ENCODE results near the gene TMPRSS7. TPM values are rescaled to one million over a fixed set of nuclear protein-coding genes. Genes with fewer than 3 reads are reported as not detected.

Gene TMPRSS7
- total and polyA plus RNA-seq, 2 donors from 2014 or later: not detected

GRCh38 chr3:112124907-112125607 is 90.5 kb downstream of the TMPRSS7 start:
- Histone ChIP-seq H3K27me3 (ENCODE audit: control insufficient read depth, insufficient read depth, low read length) (no peaks in the 10 kb centered on the region), H3K27ac (ENCODE audit: low read depth in 2 of 2, low read length in 2 of 2) (no peak overlapping the region), H3K9ac (ENCODE audit: low read length in 3 of 3) (no peak overlapping the region), H3K36me3 (ENCODE audit: control insufficient read depth in 2 of 3, insufficient read depth in 3 of 3, low read length in 3 of 3) (no peaks in the 10 kb centered on the region), H3K4me3 (ENCODE audit: low read length in 3 of 3) (no peak overlapping the region), H3K4me1 (ENCODE audit: control insufficient read depth in 2 of 3, insufficient read depth in 2 of 3, low read depth in 1 of 3, low read length in 3 of 3) (peaks cover 0 to 5% (median 2%) of the 10 kb centered on the region in 3 donors), H3K9me3 (ENCODE audit: control insufficient read depth in 2 of 3, insufficient read depth in 1 of 3, low read length in 3 of 3) (no peaks in the 10 kb centered on the region)
- DNase-seq: no peak
- no peak for FAIRE-seq
- intact Hi-C loops (cut with DNase I): no loop called here
- TF ChIP-seq CTCF (IDR thresholded peaks at IDR 0.05; ENCODE audit: borderline replicate concordance, extremely low read depth, insufficient read depth): no peak

GRCh38 chr3:112126511-112126911 is 92.0 kb downstream of the TMPRSS7 start:
- Histone ChIP-seq H3K27me3 (ENCODE audit: control insufficient read depth, insufficient read depth, low read length) (no peaks in the 10 kb centered on the region), H3K4me1 (ENCODE audit: control insufficient read depth in 2 of 3, insufficient read depth in 2 of 3, low read depth in 1 of 3, low read length in 3 of 3) (peaks cover 0 to 5% (median 2%) of the 10 kb centered on the region in 3 donors), H3K9ac (ENCODE audit: low read length in 3 of 3) (no peak overlapping the region), H3K9me3 (ENCODE audit: control insufficient read depth in 2 of 3, insufficient read depth in 1 of 3, low read length in 3 of 3) (no peaks in the 10 kb centered on the region), H3K27ac (ENCODE audit: low read depth in 2 of 2, low read length in 2 of 2) (no peak overlapping the region), H3K4me3 (ENCODE audit: low read length in 3 of 3) (no peak overlapping the region), H3K36me3 (ENCODE audit: control insufficient read depth in 2 of 3, insufficient read depth in 3 of 3, low read length in 3 of 3) (no peaks in the 10 kb centered on the region)
- intact Hi-C loops (cut with DNase I): no loop called here
- DNase-seq (peak in 4 of 5 donors; percentile 63 to 92 (median 72)), FAIRE-seq (no peak)
- TF ChIP-seq CTCF (IDR thresholded peaks at IDR 0.05; ENCODE audit: borderline replicate concordance, extremely low read depth, insufficient read depth): no peak

GRCh38 chr3:112127522-112128494 is 93.3 kb downstream of the TMPRSS7 start:
- FAIRE-seq: no peak

More at GRCh38 chr3:112127522-112128494, 93.3 kb downstream of the TMPRSS7 start:
- DNase-seq: no peak
- H3K27ac ChIP-seq (ENCODE audit: low read depth in 2 of 2, low read length in 2 of 2): no peak overlapping the region
- intact Hi-C loops (cut with DNase I): no loop called here
- no peak overlapping the region for H3K4me3 ChIP-seq (ENCODE audit: low read length in 3 of 3)
- H3K9me3 ChIP-seq (ENCODE audit: control insufficient read depth in 2 of 3, insufficient read depth in 1 of 3, low read length in 3 of 3): no peaks in the 10 kb centered on the region
- peaks cover 0 to 5% (median 2%) of the 10 kb centered on the region in 3 donors for H3K4me1 ChIP-seq (ENCODE audit: control insufficient read depth in 2 of 3, insufficient read depth in 2 of 3, low read depth in 1 of 3, low read length in 3 of 3)
- H3K9ac ChIP-seq (ENCODE audit: low read length in 3 of 3): no peak overlapping the region
- no peak for TF ChIP-seq CTCF (IDR thresholded peaks at IDR 0.05; ENCODE audit: borderline replicate concordance, extremely low read depth, insufficient read depth)
- no peaks in the 10 kb centered on the region for H3K27me3 ChIP-seq (ENCODE audit: control insufficient read depth, insufficient read depth, low read length)
- H3K36me3 ChIP-seq (ENCODE audit: control insufficient read depth in 2 of 3, insufficient read depth in 3 of 3, low read length in 3 of 3): no peaks in the 10 kb centered on the region

Measured in kidney (tissue), 14 donors.